Neural cell (in vitro differentiated cells): ENCODE data around the gene FAM193B. TPM values are rescaled to one million over a fixed set of nuclear protein-coding genes. Genes with fewer than 3 reads are reported as not detected.

Source experiments
- H2AFZ ChIP-seq: fragments of 200-600, 300-800 bp; sonication (generic), shearing (Covaris generic); 2 replicates; pipeline ENCODE4 v1.6.0; 2014; ENCODE audit warnings: low read depth, mild to moderate bottlenecking, antibody characterized with exemption, low read length, moderate library complexity
- H3F3A ChIP-seq: fragments of 200-600 bp; shearing (Covaris generic); 2 replicates; pipeline ENCODE4 v1.6.1; 2016; ENCODE audit warnings: mild to moderate bottlenecking, moderate library complexity, mixed read lengths, antibody characterized with exemption, low read length; ENCODE audit not compliant: insufficient read depth, poor library complexity, severe bottlenecking
- H3K27ac ChIP-seq: fragments of 200-600, 300-800 bp; sonication (generic), shearing (Covaris generic); 2 replicates; pipeline ENCODE4 v1.5.1; 2014; ENCODE audit warnings: mild to moderate bottlenecking, low read length, moderate library complexity
- H3K27me3 ChIP-seq: fragments of 300-800, 200-600 bp; sonication (generic), shearing (Covaris generic); 2 replicates; pipeline ENCODE4 v1.6.0; 2014; ENCODE audit warnings: mild to moderate bottlenecking, low read depth, low read length, moderate library complexity; ENCODE audit not compliant: insufficient read depth
- H3K36me3 ChIP-seq: fragments of 300-800, 200-600 bp; sonication (generic), shearing (Covaris generic); 2 replicates; pipeline ENCODE4 v1.5.1; 2014; ENCODE audit warnings: mild to moderate bottlenecking, antibody characterized with exemption, low read length, moderate library complexity; ENCODE audit not compliant: insufficient read depth
- H3K4me2 ChIP-seq: fragments of 300-800, 200-600 bp; sonication (generic), shearing (Covaris generic); 2 replicates; pipeline ENCODE4 v1.6.0; 2014; ENCODE audit warnings: mild to moderate bottlenecking, low read length
- H3K4me3 ChIP-seq: fragments of 300-800, 200-600 bp; sonication (generic), shearing (Covaris generic); 2 replicates; pipeline ENCODE4 v1.5.1; 2014; ENCODE audit warnings: mild to moderate bottlenecking, low read length, moderate library complexity
- H3K79me2 ChIP-seq: fragments of 200-600 bp; shearing (Covaris generic); replicated peaks from 2 replicates; pipeline ENCODE4 v1.6.0; 2014; ENCODE audit warnings: mild to moderate bottlenecking, low read length, moderate library complexity; ENCODE audit not compliant: insufficient read depth
- H3K9ac ChIP-seq: fragments of 300-800, 200-600 bp; sonication (generic), shearing (Covaris generic); 2 replicates; pipeline ENCODE4 v1.6.1; 2016; ENCODE audit warnings: mild to moderate bottlenecking, low read length, mixed read lengths
- H3K9me2 ChIP-seq: fragments of 200-600 bp; shearing (Covaris generic); 2 replicates; pipeline ENCODE4 v1.6.1; 2016; ENCODE audit warnings: mild to moderate bottlenecking, low read length, mixed read lengths; ENCODE audit not compliant: insufficient read depth
- H3K9me3 ChIP-seq: fragments of 200-600, 300-800 bp; sonication (generic), shearing (Covaris generic); 2 replicates; pipeline ENCODE4 v1.6.1; 2016; ENCODE audit warnings: mild to moderate bottlenecking, mixed run types, low read length, moderate library complexity, mixed read lengths
- H4K20me1 ChIP-seq: fragments of 200-600 bp; shearing (Covaris generic); 2 replicates; pipeline ENCODE4 v1.6.1; 2016; ENCODE audit warnings: mild to moderate bottlenecking, mixed run types; ENCODE audit not compliant: insufficient read depth
- CTCF ChIP-seq: fragments of 450-650 bp; IDR thresholded peaks from 2 replicates; pipeline ENCODE4 v1.5.1; 2014; ENCODE audit warnings: antibody characterized with exemption, mild to moderate bottlenecking, moderate library complexity; ENCODE audit not compliant: poor library complexity, severe bottlenecking
- EP300 ChIP-seq: fragments of 450-650 bp; conservative IDR thresholded peaks from 2 replicates; pipeline ENCODE4 v1.6.1; 2014; ENCODE audit warnings: antibody characterized with exemption, mild to moderate bottlenecking, moderate library complexity; ENCODE audit not compliant: poor library complexity, severe bottlenecking
- EZH2 ChIP-seq: fragments of 200-600, 300-800 bp; shearing (Covaris generic), sonication (generic); IDR thresholded peaks from 2 replicates; pipeline ENCODE4 v1.6.1; 2014; ENCODE audit warnings: antibody characterized with exemption, low read length, borderline replicate concordance, mild to moderate bottlenecking; ENCODE audit not compliant: insufficient read depth, poor library complexity, severe bottlenecking
- MXI1 ChIP-seq: fragments of 450-650 bp; conservative IDR thresholded peaks from 2 replicates; pipeline ENCODE4 v1.6.1; 2014; ENCODE audit warnings: antibody characterized with exemption, mild to moderate bottlenecking; ENCODE audit not compliant: poor library complexity, severe bottlenecking
- POLR2AphosphoS5 ChIP-seq: IDR thresholded peaks from 2 replicates; pipeline ENCODE4 v1.6.1; 2012
- RAD21 ChIP-seq: fragments of 450-650 bp; conservative IDR thresholded peaks from 2 replicates; pipeline ENCODE4 v1.6.1; 2014; ENCODE audit warnings: antibody characterized with exemption, mild to moderate bottlenecking, moderate library complexity
- REST ChIP-seq: IDR thresholded peaks from 2 replicates; pipeline ENCODE4 v1.6.1; 2012; ENCODE audit warnings: borderline replicate concordance
- SMC3 ChIP-seq: fragments of 450-650 bp; conservative IDR thresholded peaks from 2 replicates; pipeline ENCODE4 v1.6.1; 2014; ENCODE audit warnings: antibody characterized with exemption, mild to moderate bottlenecking, moderate library complexity; ENCODE audit not compliant: poor library complexity
- TAF1 ChIP-seq: IDR thresholded peaks from 2 replicates; pipeline ENCODE4 v1.6.1; 2012; ENCODE audit warnings: low read depth
- polyA plus RNA-seq: library from polyadenylated mRNA; depleted of rRNA; stranded (reverse); fragments of >200 nt; gene quantifications from 2 replicates; pipeline ENCODE4 v1.2.3, GENCODE V29; 2014

FAM193B gene
- polyA plus RNA-seq, 1 donor from 2014 or later = 79.2 TPM

DNA sequence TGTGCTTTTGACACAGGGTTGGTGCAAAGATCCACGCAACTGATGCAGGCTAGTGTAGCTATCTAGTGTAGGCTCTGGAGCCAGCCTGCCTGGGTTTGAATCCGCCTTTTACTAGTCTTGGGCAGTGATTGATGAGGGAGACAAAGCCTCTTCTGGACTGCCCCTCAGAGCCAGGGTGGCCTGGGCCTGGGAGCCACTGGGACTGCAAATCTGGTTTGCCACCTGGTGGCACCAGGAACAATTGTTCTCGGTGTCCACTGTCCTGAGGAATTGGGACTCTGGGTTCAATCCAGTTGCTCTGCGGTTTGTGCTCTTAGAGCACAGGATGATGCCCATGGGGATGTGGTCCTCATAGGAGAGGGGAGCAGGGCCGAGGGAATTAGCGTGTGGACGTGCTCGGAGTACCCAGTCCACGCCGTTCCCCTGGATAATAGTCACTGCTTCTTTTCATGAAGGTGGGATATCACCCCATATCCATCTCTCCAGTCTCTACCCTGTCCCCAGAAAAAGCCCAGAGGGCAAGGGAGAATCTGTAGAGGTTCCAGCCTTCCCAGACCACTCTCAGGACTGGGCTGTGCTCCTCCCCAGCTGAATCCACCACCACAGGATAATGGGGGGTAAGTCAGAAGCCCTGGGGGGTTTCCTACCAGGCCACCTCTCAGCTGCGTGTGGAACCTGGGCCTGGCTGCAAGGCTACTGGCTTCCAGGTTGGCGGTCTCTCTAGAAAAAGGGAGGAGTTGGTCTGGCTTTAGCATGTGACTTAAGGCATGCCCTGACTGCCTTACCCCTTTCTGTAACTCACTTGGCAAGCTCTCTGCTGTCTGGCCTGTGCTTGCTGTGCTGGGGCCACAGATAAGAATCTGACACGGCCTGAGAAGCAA, 47.5 kb upstream of the FAM193B start:
- H3K9ac ChIP-seq = no peak overlapping the region
- no peak overlapping the region for H3K27ac ChIP-seq
- peaks cover 7% of the 10 kb centered on the region for H3K79me2 ChIP-seq
- TF ChIP-seq TAF1 = no peak
- no peaks in the 10 kb centered on the region for H3F3A ChIP-seq
- peak overlapping the region; percentile 83 for H3K4me3 ChIP-seq
- no peaks in the 10 kb centered on the region for H3K9me3 ChIP-seq
- no peaks in the 10 kb centered on the region for H3K27me3 ChIP-seq
- H3K36me3 ChIP-seq = no peaks in the 10 kb centered on the region
- H4K20me1 ChIP-seq = no peaks in the 10 kb centered on the region
- H3K9me2 ChIP-seq = no peaks in the 10 kb centered on the region
- no peak overlapping the region for H3K4me2 ChIP-seq
- H2AFZ ChIP-seq = no peak overlapping the region

- Histone ChIP-seq H3K79me2 (peaks cover 7% of the 10 kb centered on the region), H3K9me3 (no peaks in the 10 kb centered on the region), H4K20me1 (no peaks in the 10 kb centered on the region), H3K9ac (peak overlapping the region; percentile 83), H3K27me3 (no peaks in the 10 kb centered on the region), H3K36me3 (no peaks in the 10 kb centered on the region), H3K4me3 (peak overlapping the region; percentile 83), H3K9me2 (no peaks in the 10 kb centered on the region), H3F3A (no peaks in the 10 kb centered on the region), H3K4me2 (peak overlapping the region; percentile 97), H3K27ac (no peak overlapping the region), H2AFZ (no peak overlapping the region)
- TF ChIP-seq EZH2 (no peak), TAF1 (no peak), CTCF (no peak), MXI1 (no peak), EP300 (no peak), RAD21 (no peak), POLR2AphosphoS5 (no peak), REST (no peak), SMC3 (no peak)
Measured at GRCh38 chr5:177601126-177601525, 46.8 kb upstream of the FAM193B start.
